Measurements from ENCODE around the gene MLKL. TPM values are rescaled to one million over a fixed set of nuclear protein-coding genes. Genes with fewer than 3 reads are reported as not detected.
A peak's percentile ranks its signal among the peaks of the same experiment; 100 is the strongest.

Gene MLKL
- polyA plus RNA-seq, 3 donors = 33.6 to 136 (median 37.8) TPM

- Mint-ChIP-seq H3K36me3 (peaks cover 62 to 91% of the 10 kb centered on the region in 2 donors), H3K9me3 (no peaks in the 10 kb centered on the region), H3K4me1 (no peaks in the 10 kb centered on the region), H3K4me3 (no peak overlapping the region), H3K27ac (peak overlapping the region in 1 of 7 donors; percentile 73), H3K27me3 (ENCODE audit: low read depth in 3 of 3) (no peaks in the 10 kb centered on the region)
- no peak for DNase-seq
- H2AFZ ChIP-seq (ENCODE audit: insufficient read depth, low read depth, low read length, poor library complexity, severe bottlenecking) = no peak overlapping the region
- H3K79me2 ChIP-seq (ENCODE audit: insufficient read depth, low read length) = no peaks in the 10 kb centered on the region
- intact Hi-C loops (cut with micrococcal nuclease) = no loop called here
- H3K4me2 ChIP-seq (replicated peaks; ENCODE audit: extremely low read depth, low read length, poor library complexity, severe bottlenecking) = no peak overlapping the region
- TF ChIP-seq CTCF (IDR thresholded peaks at IDR 0.05) = no peak
- H3K9me3 ChIP-seq (replicated peaks in 1 of 2; ENCODE audit: control insufficient read depth in 1 of 2, insufficient read depth in 1 of 2, low read length in 2 of 2) = no peaks in the 10 kb centered on the region
- H3K4me3 ChIP-seq (replicated peaks in 1 of 3; ENCODE audit: low read depth in 2 of 3, low read length in 3 of 3) = no peak overlapping the region
- no peak overlapping the region for H3K9ac ChIP-seq (ENCODE audit: insufficient read depth, low read length, poor library complexity, severe bottlenecking)
- H4K20me1 ChIP-seq (ENCODE audit: insufficient read depth, low read length) = no peaks in the 10 kb centered on the region
- WGBS (ENCODE audit: insufficient coverage) = 0% methylated on average over 1 of the region's 5 CpGs
- no peaks in the 10 kb centered on the region for H3K27me3 ChIP-seq (ENCODE audit: control insufficient read depth in 2 of 2, insufficient read depth in 2 of 2, low read length in 2 of 2)
- H3K4me1 ChIP-seq (ENCODE audit: control insufficient read depth in 1 of 2, insufficient read depth in 2 of 2, low read length in 2 of 2) = no peaks in the 10 kb centered on the region
- H3K36me3 ChIP-seq (replicated peaks in 1 of 2; ENCODE audit: control insufficient read depth in 1 of 2, insufficient read depth in 2 of 2, low read length in 2 of 2) = peaks cover 81 to 99% of the 10 kb centered on the region in 2 donors
- no peak overlapping the region for H3K27ac ChIP-seq (ENCODE audit: low read depth in 1 of 2, low read length in 2 of 2)
These were observed 65.4 kb downstream of the MLKL start for GRCh38 chr16:74635303-74635702.

GRCh38 chr16:74633686-74634085, 67.0 kb downstream of the MLKL start:
- no peaks in the 10 kb centered on the region for H3K9me3 Mint-ChIP-seq
- Histone ChIP-seq H3K27ac (ENCODE audit: low read depth in 1 of 2, low read length in 2 of 2) (no peak overlapping the region), H3K27me3 (ENCODE audit: control insufficient read depth in 2 of 2, insufficient read depth in 2 of 2, low read length in 2 of 2) (no peaks in the 10 kb centered on the region), H4K20me1 (ENCODE audit: insufficient read depth, low read length) (no peaks in the 10 kb centered on the region), H3K4me3 (replicated peaks in 1 of 3; ENCODE audit: low read depth in 2 of 3, low read length in 3 of 3) (no peak overlapping the region), H3K9me3 (replicated peaks in 1 of 2; ENCODE audit: control insufficient read depth in 1 of 2, insufficient read depth in 1 of 2, low read length in 2 of 2) (no peaks in the 10 kb centered on the region), H3K79me2 (ENCODE audit: insufficient read depth, low read length) (no peaks in the 10 kb centered on the region), H3K4me2 (replicated peaks; ENCODE audit: extremely low read depth, low read length, poor library complexity, severe bottlenecking) (no peak overlapping the region), H2AFZ (ENCODE audit: insufficient read depth, low read depth, low read length, poor library complexity, severe bottlenecking) (no peak overlapping the region), H3K4me1 (ENCODE audit: control insufficient read depth in 1 of 2, insufficient read depth in 2 of 2, low read length in 2 of 2) (no peaks in the 10 kb centered on the region), H3K9ac (ENCODE audit: insufficient read depth, low read length, poor library complexity, severe bottlenecking) (no peak overlapping the region), H3K36me3 (replicated peaks in 1 of 2; ENCODE audit: control insufficient read depth in 1 of 2, insufficient read depth in 2 of 2, low read length in 2 of 2) (peaks cover 89 to 99% of the 10 kb centered on the region in 2 donors)
- TF ChIP-seq CTCF (IDR thresholded peaks at IDR 0.05) = no peak
- H3K4me3 Mint-ChIP-seq = no peak overlapping the region
- peak overlapping the region in 2 of 7 donors; percentile 21 to 58 for H3K27ac Mint-ChIP-seq
- H3K27me3 Mint-ChIP-seq (ENCODE audit: low read depth in 3 of 3) = no peaks in the 10 kb centered on the region
- no peaks in the 10 kb centered on the region for H3K4me1 Mint-ChIP-seq
- peaks cover 71 to 91% of the 10 kb centered on the region in 2 donors for H3K36me3 Mint-ChIP-seq
- DNase-seq = no peak
- 100% methylated on average over 3 of the region's 7 CpGs for WGBS (ENCODE audit: insufficient coverage)
- intact Hi-C loops (cut with micrococcal nuclease) = no loop called here
